ENCODE measurements around the gene KRTAP9-3.
"Not testable (repeated sequence)": the region's sequence is repeated elsewhere in the genome, so short reads cannot be mapped to it uniquely, and the experiment has no call there.

The KRTAP9-3 gene, protein sequence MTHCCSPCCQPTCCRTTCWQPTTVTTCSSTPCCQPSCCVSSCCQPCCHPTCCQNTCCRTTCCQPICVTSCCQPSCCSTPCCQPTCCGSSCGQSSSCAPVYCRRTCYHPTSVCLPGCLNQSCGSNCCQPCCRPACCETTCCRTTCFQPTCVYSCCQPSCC

DNA sequence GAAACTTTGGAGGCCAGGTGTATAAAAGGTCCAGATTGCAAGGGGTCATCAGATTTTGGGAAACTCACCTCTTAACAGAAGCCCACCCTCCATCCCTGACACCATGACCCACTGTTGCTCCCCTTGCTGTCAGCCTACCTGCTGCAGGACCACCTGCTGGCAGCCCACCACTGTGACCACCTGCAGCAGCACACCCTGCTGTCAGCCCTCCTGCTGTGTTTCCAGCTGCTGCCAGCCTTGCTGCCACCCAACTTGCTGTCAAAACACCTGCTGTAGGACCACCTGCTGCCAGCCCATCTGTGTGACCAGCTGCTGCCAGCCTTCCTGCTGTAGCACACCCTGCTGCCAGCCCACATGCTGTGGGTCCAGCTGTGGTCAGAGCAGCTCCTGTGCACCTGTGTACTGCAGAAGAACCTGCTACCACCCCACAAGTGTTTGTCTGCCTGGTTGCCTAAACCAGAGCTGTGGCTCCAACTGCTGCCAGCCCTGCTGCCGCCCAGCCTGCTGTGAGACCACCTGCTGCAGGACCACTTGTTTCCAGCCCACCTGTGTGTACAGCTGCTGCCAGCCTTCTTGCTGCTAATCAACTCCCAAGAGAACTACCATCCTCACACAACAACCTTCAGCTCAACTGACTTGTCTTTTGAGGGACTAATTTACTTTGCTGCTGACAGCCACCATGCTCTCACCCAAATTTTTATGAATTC lies at the start of gene KRTAP9-3:
Gene KRTAP9-3, plus strand, starts transcription at position 51 of the 707 bp plus-strand sequence. Its CDS starts 53 bp downstream, at position 104.
- DNase-seq (ENCODE audit: low spot score): not testable (repeated sequence)

DNA sequence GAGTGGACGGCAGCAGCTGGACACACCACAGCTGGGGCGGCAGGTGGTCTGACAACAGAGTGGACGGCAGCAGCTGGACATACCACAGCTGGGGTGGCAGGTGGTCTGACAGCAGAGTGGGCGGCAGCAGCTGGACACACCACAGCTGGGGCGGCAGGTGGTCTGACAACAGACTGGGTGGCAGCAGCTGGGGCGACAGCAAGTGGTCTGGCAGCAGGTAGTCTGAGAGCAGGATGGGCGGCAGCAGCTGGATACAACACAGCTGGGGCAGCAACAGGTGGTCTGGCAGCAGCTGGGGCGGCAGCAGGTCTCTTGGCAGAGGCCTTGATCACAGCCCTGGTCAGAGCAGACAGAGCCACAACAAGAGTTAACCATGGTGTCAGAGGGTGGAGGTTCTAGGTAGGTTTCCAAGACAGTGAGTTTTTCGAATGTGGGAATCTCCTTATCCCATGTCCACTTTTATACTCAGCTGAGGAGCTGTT lies 47.7 kb upstream of the KRTAP9-3 start, which contains the start of gene KRTAP4-1:
Gene KRTAP4-1, minus strand, starts transcription at position 432 of the 482 bp plus-strand sequence. Its CDS starts 57 bp downstream, at position 375.
- DNase-seq (ENCODE audit: low spot score): no peak

DNA sequence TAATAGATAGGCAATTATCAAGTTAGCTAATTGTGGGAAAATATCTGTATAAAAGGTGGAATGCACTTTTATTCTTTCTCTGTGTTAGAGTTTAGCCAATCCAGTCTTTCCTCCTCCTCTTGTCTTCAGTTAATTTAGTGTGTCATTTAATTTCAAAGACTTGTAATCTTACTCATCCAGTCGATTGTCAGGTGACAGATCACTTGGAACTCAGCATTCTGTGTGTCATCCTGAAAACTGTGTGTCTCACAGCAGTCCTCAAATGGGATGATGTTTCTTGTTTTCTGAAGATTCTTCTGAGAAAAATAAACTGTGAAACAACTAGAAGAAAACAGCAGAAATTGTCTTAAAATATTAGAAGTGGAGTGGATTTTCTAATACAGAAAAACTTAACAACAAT lies 47.2 kb upstream of the KRTAP9-3 start:
- no peak for DNase-seq (ENCODE audit: low spot score)

DNA sequence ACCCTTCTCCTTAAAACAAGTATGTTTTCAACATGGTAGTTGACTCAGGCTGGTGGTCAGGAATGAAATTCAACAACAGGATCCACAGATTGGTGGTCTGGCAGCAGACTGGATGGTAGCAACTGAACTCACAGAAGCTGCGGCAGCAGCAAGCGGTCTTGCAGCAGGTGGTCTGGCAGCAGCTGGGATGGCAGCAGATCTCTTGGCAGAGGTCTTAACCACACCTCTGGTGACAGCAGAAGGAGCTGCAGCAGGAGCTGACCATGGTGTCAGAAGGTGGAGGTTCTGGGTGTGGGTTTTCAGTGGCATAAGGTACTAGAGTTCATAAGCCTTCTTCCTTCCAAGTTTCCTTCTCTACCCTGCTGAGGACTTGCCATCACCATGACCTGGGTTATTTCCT lies 45.4 kb upstream of the KRTAP9-3 start:
- DNase-seq (ENCODE audit: low spot score): no peak

DNA sequence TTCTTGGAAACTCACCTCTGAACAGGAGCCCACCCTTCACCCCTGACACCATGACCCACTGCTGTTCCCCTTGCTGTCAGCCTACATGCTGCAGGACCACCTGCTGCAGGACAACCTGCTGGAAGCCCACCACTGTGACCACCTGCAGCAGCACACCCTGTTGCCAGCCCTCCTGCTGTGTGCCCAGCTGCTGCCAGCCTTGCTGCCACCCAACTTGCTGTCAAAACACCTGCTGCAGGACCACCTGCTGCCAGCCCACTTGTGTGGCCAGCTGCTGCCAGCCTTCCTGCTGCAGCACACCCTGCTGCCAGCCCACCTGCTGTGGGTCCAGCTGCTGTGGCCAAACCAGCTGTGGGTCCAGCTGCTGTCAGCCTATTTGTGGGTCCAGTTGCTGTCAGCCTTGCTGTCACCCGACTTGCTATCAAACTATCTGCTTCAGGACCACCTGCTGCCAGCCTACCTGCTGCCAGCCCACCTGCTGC lies 42.4 kb upstream of the KRTAP9-3 start, which contains the start of gene KRTAP9-1:
Gene KRTAP9-1, plus strand, starts transcription at position 51 of the 482 bp plus-strand sequence. Its CDS starts 0 bp downstream, at position 51.
- not testable (repeated sequence) for DNase-seq (ENCODE audit: low spot score)

DNA sequence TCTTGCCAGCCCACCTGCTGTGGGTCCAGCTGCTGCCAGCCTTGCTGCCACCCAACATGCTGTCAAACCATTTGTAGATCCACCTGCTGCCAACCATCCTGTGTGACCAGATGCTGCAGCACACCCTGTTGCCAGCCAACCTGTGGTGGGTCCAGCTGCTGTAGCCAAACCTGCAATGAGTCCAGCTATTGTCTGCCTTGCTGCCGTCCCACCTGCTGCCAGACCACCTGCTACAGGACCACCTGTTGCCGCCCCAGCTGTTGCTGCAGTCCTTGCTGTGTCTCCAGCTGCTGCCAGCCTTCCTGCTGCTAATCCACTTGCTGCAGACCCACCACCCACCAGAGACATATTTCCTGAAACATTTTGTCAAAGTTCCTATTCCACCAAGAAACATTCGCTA lies 41.9 kb upstream of the KRTAP9-3 start:
- no peak for DNase-seq (ENCODE audit: low spot score)

DNA sequence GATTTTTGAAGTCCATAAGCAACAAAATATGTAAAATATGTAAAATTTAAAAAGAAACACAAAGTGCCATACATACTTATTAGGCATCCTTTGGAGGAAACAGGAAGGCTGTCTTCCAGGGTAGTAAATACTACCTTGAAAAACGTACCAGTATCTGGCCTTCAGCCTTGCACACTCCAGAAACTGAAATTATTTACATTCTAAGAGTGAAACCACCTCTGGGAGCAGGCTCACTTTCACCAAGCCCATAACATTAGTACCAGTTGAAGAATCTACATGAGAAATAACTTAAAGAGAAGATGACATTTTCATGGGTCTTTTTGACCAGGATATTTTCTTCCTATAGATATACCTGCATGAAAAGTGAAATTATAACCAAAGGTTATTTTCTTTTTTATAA lies 36.2 kb upstream of the KRTAP9-3 start:
- DNase-seq (ENCODE audit: low spot score): no peak

DNA sequence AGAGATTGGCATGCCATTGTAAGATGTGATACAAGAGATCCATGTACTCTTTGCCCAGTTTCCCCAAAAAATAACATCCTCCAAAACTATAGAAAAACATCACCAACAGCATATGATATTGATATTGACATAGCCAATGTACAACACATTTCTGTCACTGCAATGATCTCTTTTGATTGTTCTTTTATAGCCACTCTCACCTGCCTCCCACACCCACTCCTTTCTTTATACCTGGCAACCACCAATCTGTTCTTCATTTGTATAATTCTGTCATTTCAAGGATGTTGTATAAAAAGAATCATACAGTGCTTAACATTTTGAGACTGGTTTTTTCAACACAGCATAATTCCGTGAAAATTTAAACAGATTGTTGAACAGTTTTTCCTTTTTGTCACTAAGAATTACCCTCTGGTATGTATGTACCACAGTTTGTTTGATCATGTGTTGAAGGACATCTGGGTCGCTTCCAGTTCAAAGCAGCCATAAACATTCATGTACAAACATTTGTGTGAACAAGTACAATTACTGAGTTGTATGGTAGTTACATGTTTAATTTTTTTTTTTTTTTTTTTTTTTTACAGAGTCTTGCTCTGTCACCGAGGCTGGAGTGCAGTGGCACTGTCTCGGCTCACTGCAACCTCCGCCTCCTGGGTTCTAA lies 32.7 kb upstream of the KRTAP9-3 start:
- DNase-seq (ENCODE audit: low spot score): no peak

DNA sequence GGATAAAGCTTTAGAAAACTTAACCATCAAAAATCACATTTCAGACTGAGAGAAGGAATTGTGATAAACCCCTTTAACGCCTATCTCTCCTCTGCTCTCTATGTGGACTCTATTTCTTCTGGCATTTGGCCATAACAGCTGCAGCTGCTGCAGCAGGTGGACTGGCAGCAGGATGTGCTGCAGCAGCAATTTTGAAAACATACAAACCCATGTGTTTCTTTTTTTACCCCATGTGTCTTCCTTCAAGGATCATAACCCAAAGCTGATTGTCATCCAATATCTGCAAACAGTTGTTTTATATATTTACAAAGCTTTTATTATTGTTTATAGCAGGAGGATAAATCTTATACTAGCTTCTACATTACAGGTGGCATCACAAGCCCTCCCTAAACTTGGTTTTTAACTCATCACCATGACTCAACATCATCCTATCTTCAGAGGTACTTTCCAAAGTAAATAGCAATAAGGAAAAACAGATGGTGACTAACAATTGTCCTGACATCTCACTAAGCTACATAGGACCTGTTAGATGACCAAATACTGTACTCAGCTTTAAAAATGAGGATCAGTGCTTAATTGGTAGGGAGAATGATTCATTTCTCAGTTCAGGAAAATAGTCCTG lies 20.3 kb upstream of the KRTAP9-3 start:
- DNase-seq (ENCODE audit: low spot score): no peak

DNA sequence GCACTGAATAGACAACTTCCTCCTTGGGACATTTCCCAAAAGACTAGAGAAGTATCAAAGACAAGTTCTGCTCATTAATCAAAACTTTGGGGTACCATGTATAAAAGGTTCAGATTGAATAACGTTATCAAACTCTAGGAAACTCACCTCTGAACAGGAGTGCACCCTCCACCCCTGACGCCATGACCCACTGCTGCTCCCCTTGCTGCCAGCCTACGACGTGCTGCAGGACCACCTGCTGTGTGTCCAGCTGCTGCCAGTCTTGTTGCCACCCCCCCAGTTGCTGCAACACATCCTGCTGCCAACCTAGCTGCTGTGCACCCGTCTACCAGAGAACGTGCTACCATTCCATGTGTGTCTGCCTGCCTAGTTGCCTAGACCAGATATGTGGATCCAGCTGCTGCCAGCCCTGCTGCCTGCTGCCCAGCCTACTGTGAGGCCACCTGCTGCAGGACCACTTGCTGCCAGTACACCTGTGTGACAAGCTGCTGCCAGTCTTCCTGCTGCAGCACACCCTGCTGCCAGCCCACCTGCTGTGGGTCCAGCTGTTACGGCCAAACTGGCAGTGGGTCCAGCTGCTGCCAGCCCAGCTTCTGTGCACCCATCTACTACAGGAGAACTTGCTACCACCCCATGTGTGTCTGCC lies 19.6 kb upstream of the KRTAP9-3 start:
- no peak for DNase-seq (ENCODE audit: low spot score)

DNA sequence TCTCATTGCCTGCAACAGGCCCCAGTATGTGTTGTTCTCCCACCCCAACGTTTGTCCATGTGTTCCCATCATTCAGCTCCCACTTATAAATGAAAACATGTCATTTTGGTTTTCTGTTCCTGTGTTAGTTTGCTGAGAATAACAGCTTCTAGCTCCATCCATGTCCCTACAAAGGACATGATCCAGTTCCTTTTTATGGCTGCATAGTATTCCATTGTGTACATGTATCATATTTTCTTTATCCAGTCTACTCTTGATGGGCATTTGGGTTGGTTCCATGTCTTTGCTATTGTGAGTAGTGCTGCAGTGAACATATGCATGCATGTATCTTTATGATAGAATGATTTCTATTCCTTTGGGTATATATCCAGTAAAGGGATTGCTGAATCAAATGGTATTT lies 16.6 kb upstream of the KRTAP9-3 start:
- no peak for DNase-seq (ENCODE audit: low spot score)

DNA sequence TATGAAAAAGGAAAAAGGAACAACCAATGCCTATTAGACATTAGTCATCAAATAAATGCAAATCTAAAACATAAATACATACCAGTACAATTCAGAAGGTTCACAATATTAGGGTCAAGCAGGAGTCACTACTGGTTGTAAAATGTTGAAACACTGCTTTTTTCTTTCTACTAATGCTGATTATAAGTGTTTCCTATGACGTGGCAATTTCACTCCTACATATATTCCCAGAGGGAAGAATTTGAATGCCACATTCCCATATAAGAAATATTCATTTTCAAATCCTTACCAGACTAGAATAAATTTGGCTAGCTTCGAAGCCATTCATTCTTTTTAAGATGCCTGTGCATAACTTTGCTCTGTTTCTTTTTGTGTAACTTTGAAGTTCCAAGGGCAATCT lies 8.4 kb upstream of the KRTAP9-3 start:
- no peak for DNase-seq (ENCODE audit: low spot score)

DNA sequence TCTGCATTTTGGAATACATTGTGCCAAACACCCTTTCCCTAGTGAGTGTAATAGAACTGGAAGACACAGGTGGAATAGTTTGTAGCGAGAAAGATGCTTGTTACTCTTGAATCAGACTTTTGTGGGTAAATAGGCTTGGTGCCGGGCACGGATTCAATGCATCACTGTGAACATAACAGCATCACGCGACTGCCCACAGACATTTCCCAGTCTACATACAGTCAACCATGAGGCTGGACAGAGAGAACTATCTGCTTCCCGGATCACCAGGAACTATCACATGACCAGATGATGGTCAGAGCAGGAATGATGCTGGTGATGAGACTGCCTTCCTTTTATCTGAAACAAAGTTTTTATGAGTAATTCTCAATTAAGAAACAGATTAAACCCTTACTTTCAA lies 6.2 kb upstream of the KRTAP9-3 start:
- DNase-seq (ENCODE audit: low spot score): no peak

DNA sequence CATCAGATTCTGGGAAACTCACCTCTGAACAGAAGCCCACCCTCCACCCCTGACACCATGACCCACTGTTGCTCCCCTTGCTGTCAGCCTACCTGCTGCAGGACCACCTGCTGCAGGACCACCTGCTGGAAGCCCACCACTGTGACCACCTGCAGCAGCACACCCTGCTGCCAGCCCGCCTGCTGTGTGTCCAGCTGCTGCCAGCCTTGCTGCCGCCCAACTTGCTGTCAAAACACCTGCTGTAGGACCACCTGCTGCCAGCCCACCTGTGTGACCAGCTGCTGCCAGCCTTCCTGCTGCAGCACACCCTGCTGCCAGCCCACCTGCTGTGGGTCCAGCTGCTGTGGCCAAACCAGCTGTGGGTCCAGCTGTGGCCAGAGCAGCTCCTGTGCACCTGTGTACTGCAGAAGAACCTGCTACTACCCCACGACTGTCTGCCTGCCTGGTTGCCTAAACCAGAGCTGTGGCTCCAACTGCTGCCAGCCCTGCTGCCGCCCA lies 5.6 kb upstream of the KRTAP9-3 start, which contains the start of gene KRTAP9-2:
Gene KRTAP9-2, plus strand, starts transcription at position 51 of the 498 bp plus-strand sequence. Its CDS starts 7 bp downstream, at position 58.
- not testable (repeated sequence) for DNase-seq (ENCODE audit: low spot score)

DNA sequence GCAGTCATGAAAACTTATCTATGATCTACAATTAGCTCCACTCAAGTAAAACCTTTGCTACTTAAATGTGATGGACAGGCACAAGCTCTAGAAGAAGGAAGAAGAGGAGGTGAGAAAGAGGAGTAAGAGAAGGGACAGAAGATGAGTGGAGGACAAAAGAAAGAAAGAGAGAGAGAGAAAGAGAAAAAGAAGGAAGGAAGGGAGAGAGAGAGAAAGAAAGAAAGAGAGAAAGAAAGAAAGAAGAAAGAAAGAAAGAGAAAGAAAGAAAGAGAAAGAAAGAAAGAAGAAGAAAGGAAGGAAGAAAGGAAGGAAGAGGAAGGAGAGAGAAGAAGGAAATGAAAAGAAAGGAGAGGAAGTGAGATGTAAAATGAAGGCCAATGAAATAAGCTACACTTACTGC lies 2.2 kb upstream of the KRTAP9-3 start:
- DNase-seq (ENCODE audit: low spot score): no peak

DNA sequence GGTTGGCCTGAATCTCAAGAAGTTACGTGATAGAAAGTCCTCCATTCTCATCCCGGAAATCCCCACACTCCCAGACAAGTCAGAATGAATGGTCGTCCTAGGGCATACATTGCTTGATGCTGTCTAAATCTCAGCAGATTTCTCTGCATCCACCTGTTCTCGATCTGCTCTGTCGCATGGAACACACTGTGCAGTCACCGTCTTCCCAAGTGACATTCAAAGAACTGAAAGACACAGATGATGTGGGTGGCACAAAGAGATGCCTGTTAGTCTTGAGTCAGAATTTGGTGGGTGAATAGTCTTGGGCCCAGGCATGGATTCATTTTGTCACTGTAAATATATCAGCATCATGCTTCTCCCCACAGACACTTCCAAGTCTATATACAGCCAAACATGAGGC lies 518 bp upstream of the KRTAP9-3 start:
- no peak for DNase-seq (ENCODE audit: low spot score)

DNA sequence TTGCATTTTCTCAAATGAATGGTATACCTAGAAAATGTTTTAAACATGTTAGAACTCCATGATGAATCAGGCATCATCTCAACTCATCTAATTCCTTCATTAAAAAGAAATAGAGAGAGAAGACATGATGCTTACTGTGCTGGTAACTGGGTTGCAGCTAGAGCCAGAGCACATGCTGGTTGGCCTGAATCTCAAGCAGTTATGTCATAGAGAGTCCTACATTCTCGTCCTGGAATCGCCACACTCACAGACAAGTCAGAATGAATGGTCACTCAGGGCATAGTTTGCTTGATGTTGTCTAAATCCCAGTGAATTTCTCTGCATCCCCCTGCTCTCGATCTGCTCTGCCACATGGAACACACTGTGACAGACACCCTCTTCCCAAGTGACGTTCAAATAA lies 4.9 kb downstream of the KRTAP9-3 start:
- DNase-seq (ENCODE audit: low spot score): not testable (repeated sequence)

DNA sequence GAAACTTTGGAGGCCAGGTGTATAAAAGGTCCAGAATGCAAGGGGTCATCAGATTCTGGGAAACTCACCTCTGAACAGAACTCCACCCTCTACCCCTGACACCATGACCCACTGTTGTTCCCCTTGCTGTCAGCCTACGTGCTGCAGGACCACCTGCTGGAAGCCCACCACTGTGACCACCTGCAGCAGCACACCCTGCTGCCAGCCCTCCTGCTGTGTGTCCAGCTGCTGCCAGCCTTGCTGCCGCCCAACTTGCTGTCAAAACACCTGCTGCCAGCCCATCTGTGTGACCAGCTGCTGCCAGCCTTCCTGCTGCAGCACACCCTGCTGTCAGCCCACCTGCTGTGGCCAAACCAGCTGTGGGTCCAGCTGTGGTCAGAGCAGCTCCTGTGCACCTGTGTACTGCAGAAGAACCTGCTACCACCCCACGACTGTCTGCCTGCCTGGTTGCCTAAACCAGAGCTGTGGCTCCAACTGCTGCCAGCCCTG lies 5.7 kb downstream of the KRTAP9-3 start, which contains the start of gene KRTAP9-8:
Gene KRTAP9-8, plus strand, starts transcription at position 51 of the 489 bp plus-strand sequence. Its CDS starts 53 bp downstream, at position 104.
- DNase-seq (ENCODE audit: low spot score): not testable (repeated sequence)

DNA sequence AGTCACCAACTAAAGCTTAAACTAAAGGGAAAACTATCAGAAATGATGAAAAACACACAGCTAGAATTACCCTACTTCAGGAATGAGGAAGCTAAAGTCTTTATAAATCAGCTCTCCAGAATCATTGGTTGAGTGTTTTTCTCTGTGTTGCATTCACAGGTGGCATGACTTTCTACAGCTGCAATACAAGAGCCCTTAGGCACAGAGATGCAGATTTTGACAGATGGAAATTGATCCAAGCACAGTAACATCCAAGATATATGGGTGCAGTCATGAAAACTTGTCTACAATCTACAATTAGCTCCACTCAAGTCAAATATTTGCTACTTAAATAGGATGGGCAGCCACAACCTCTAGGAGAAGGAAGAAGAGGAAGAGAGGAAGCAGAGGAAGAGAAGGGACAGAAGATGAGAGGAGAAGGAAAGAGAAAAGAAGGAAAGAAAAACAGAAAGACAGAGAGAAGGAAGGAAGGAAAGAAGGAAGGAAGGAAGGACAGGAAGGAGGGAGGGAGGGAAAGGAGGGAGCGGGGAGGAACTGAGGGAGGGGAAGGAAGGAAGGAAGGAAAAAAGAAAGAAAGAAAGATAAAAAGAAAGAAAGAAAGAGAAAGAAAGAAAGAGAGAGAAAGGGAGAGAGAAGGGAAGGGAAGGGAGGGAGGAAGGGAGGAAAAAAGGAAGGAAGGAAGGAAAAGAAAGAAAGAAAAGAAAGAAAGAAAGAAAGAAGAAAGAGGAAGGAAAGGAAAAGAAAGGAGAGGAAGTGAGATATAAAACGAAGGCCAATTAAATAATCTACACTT lies 14.9 kb downstream of the KRTAP9-3 start:
- DNase-seq (ENCODE audit: low spot score): not testable (repeated sequence)

DNA sequence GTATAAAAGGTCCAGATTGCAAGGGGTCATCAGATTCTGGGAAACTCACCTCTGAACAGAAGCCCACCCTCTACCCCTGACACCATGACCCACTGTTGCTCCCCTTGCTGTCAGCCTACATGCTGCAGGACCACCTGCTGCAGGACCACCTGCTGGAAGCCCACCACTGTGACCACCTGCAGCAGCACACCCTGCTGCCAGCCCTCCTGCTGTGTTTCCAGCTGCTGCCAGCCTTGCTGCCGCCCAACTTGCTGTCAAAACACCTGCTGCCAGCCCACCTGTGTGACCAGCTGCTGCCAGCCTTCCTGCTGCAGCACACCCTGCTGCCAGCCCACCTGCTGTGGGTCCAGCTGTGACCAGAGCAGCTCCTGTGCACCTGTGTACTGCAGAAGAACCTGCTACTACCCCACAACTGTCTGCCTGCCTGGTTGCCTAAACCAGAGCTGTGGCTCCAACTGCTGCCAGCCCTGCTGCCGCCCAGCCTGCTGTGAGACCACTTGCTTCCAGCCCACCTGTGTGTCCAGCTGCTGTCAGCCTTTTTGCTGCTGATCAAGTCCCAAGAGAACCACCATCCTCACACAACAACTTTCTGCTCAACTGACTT lies 17.5 kb downstream of the KRTAP9-3 start, which contains the start of gene KRTAP9-4:
Gene KRTAP9-4, plus strand, starts transcription at position 51 of the 604 bp plus-strand sequence. Its CDS starts 34 bp downstream, at position 85.
- DNase-seq (ENCODE audit: low spot score): not testable (repeated sequence)

Measured in AG08396 (cell line).